NCI-H2081 (cell line): ENCODE measurements around the gene MUC13.

Experiments
- DNase-seq, 2 experiments: peaks; one replicate each; lab custom pipeline; 2025; lab: John Stamatoyannopoulos, UW

The MUC13 gene

GRCh38 chr3:124873226-124873625 is 61.3 kb downstream of the MUC13 start:
- no peak for DNase-seq

DNA sequence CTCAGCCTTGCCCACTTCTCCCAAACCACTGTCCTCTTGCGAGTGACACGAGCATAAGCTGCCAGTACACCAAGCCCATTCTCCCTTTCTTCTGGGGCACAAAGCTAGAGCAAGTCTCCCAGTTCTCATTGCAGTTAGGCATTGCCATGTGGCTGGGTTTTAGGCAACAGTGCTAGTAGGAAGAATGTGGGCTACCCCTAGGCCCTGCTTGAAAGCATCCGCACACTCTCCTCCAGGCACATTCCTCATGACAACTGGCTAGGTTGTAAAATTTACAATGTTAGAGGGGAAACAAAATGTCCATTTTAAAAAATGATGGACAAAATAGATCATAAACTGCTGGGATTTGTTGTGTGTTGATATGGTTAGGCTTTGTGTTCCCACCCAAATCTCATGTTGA is 67.0 kb downstream of the MUC13 start:
- DNase-seq: no peak

- no peak for DNase-seq
Observed at GRCh38 chr3:124862006-124862405, 72.5 kb downstream of the MUC13 start.

GRCh38 chr3:124861041-124861440 is 73.5 kb downstream of the MUC13 start:
- no peak for DNase-seq

- DNase-seq: no peak
Observed at GRCh38 chr3:124860599-124860998, 74.0 kb downstream of the MUC13 start.

- no peak for DNase-seq
Observed at GRCh38 chr3:124859025-124859424, 75.5 kb downstream of the MUC13 start.

GRCh38 chr3:124858275-124858674 is 76.3 kb downstream of the MUC13 start:
- DNase-seq: no peak

- no peak for DNase-seq
Observed at GRCh38 chr3:124856677-124857076, 77.9 kb downstream of the MUC13 start.
